Heart left ventricle (tissue), 16 donors: ENCODE data around the gene FAM98B. TPM values are rescaled to one million over a fixed set of nuclear protein-coding genes. Genes with fewer than 3 reads are reported as not detected.

ENCODE experiments used
- ATAC-seq, 4 donors: fragments of 200-7000 bp; cut with Tn5 transposase; one replicate each; pipeline ENCODE4 v1.9.1; 2020 to 2022; ENCODE audit warnings: moderate library complexity in 4 of 4, mild to moderate bottlenecking in 3 of 4, moderate number of reproducible peaks in 1 of 4
- DNase-seq, 5 donors: peaks; one replicate each; pipeline ENCODE4 v3.0.0-alpha.2; 2020
- H3K27ac ChIP-seq, 12 donors: fragments of 200-600 bp; sonication (generic) in 4 of 12; one replicate each; pipeline versions ENCODE4 v1.5.0 to v1.8.0; 2016 to 2022; ENCODE audit warnings: mild to moderate bottlenecking in 2 of 12
- H3K27me3 ChIP-seq, 9 donors: fragments of 200-600 bp; sonication (generic) in 2 of 9; one replicate each; pipeline versions ENCODE4 v1.5.1 to v1.8.0; 2016 to 2022; ENCODE audit warnings: mild to moderate bottlenecking in 3 of 9
- H3K36me3 ChIP-seq, 9 donors: fragments of 200-600 bp; sonication (generic) in 2 of 9; one replicate each; pipeline versions ENCODE4 v1.5.0 to v1.8.0; 2018 to 2022; ENCODE audit warnings: mild to moderate bottlenecking in 2 of 9
- H3K4me1 ChIP-seq, 12 donors: fragments of 200-600 bp; sonication (generic) in 4 of 12; one replicate each; pipeline versions ENCODE4 v1.5.0 to v1.8.0; 2016 to 2022; ENCODE audit warnings: mild to moderate bottlenecking in 3 of 12
- H3K4me3 ChIP-seq, 12 donors: fragments of 200-600 bp; sonication (generic) in 4 of 12; one replicate each; pipeline versions ENCODE4 v1.5.0 to v1.8.0; 2017 to 2022; ENCODE audit warnings: mild to moderate bottlenecking in 9 of 12, moderate library complexity in 4 of 12
- H3K9me3 ChIP-seq, 12 donors: fragments of 200-600 bp; sonication (generic) in 4 of 12; one replicate each; pipeline versions ENCODE4 v1.5.0 to v1.8.0; 2016 to 2022; ENCODE audit warnings: mild to moderate bottlenecking in 1 of 12
- POLR2A ChIP-seq, 2 donors: fragments of 450-650 bp; IDR thresholded peaks; one replicate each; pipeline ENCODE4 v1.6.1; 2017; ENCODE audit warnings: antibody characterized with exemption in 2 of 2, mild to moderate bottlenecking in 2 of 2, moderate library complexity in 2 of 2
- WGBS, 4 donors: extraction: QIAGEN DNeasy Blood & Tissue Kit in 2 of 4; methylation state at CpG; one replicate each; pipeline versions ENCODE4 v1.1.5 to v1.1.7; 2013 to 2018; 5-methylcytosine and 5-hydroxymethylcytosine counted together
- intact Hi-C, 10 donors: fragments of 100-400 bp; cut with DNase I; formaldehyde crosslinking; loops; one replicate each; pipeline versions ENCODE4 v1.11.1 to v1.14.2; 2022
- polyA plus RNA-seq, 2 donors: library from polyadenylated mRNA; stranded (reverse); fragments of 200-250 nt; gene quantifications; one replicate each; pipeline ENCODE4 v1.2.3, GENCODE V29; 2013
- total RNA-seq, 9 donors: library from RNA; depleted of rRNA in 2 of 9; stranded (reverse); fragments of >200 nt in 2 of 9; fragmentation: NEBNext Ultra II Directional in 3 of 9; extraction: Animal tissue kit (Norgen Biotek cat#: 25700) in 3 of 9; gene quantifications; one replicate each; pipeline versions ENCODE4 v1.1.0 to v1.2.4, GENCODE V29; 2016 to 2023
- TF ChIP-seq, protein P1 (sequence below), 12 donors: fragments of 200-600 bp; sonication (generic) in 4 of 12; IDR thresholded peaks; one replicate each; pipeline versions ENCODE4 v1.5.0 to v1.8.0; 2018 to 2022; ENCODE audit warnings: antibody characterized with exemption in 12 of 12, mild to moderate bottlenecking in 5 of 12
- donor health status: ischemic (EF 13 %, LVEDD 7.1; RV severe dilation, severe dysfunction).
- donor health status: healthy with polysubstance abuse.
- donor health status: DM: no; HTN: yes; CAD: no.
- donor health status: DM: no; HTN: no; CAD: no.
- donor health status: ischemic (EF 25% LVEDD 6.9; RV normal size, moderate dysfunction).
- donor health status: ischemic (EF 25% LVEDD 5.7; RV mildly dilated, moderate dysfunction).
- donor health status: healthy.
- donor health status: DM: yes; HTN: yes; CAD: no.
- donor health status: ischemic (EF 35%, LVEDD 5.7; RV mildly dilated, moderate dysfunction).
- donor health status: nonischemic (EF 11% LVEDD 7.7; RV severe dilation, severe dysfunction).
- donor health status: DM: yes; HTN: yes; CAD: no.
- donor health status: PGD.
- donor health status: ischemic (EF 29% LVEDD 5.4; RV normal size, mild dysfunction).
- donor health status: nonischemic (EF 23%, LVEDD 6.1; RV moderate dilation, normal function).

FAM98B gene
- total and polyA plus RNA-seq, 11 donors: 7.8 to 29.4 (median 21.2) TPM

DNA sequence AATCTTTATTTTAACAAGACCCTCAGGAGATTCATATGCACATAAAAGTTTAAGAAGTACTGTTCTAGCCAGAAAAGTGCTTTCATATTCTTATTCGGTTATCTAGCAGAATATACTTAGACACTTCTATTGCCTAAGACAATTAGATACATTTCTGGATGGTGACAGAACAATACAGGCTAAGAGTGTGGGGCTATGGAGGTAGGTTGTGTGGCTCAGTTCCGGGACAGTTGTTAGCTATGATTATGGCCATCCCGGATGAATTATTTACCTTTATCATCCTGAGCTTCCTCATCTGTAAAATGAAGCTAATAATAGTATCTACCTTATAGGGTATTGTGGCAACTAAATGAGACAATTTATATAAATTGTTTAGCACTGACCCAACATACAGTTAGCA lies 6.6 kb downstream of the FAM98B start:
- Histone ChIP-seq H3K9me3 (no peaks in the 10 kb centered on the region), H3K4me3 (no peak overlapping the region), H3K4me1 (peaks cover 0 to 22% (median 5%) of the 10 kb centered on the region in 12 donors), H3K27me3 (no peaks in the 10 kb centered on the region), H3K27ac (no peak overlapping the region), H3K36me3 (peaks cover 0 to 10% (median 0%) of the 10 kb centered on the region in 9 donors)
- DNase-seq: no peak
- no peak for ATAC-seq
- TF ChIP-seq POLR2A (IDR thresholded peaks at IDR 0.05): no peak
- TF ChIP-seq, protein P1, sequence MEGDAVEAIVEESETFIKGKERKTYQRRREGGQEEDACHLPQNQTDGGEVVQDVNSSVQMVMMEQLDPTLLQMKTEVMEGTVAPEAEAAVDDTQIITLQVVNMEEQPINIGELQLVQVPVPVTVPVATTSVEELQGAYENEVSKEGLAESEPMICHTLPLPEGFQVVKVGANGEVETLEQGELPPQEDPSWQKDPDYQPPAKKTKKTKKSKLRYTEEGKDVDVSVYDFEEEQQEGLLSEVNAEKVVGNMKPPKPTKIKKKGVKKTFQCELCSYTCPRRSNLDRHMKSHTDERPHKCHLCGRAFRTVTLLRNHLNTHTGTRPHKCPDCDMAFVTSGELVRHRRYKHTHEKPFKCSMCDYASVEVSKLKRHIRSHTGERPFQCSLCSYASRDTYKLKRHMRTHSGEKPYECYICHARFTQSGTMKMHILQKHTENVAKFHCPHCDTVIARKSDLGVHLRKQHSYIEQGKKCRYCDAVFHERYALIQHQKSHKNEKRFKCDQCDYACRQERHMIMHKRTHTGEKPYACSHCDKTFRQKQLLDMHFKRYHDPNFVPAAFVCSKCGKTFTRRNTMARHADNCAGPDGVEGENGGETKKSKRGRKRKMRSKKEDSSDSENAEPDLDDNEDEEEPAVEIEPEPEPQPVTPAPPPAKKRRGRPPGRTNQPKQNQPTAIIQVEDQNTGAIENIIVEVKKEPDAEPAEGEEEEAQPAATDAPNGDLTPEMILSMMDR (IDR thresholded peaks at IDR 0.05): no peak
- WGBS, 4 donors: 83 to 93% (median 87%) methylated on average over 3 of the region's 3 CpGs
- intact Hi-C loops: no loop called here

DNA sequence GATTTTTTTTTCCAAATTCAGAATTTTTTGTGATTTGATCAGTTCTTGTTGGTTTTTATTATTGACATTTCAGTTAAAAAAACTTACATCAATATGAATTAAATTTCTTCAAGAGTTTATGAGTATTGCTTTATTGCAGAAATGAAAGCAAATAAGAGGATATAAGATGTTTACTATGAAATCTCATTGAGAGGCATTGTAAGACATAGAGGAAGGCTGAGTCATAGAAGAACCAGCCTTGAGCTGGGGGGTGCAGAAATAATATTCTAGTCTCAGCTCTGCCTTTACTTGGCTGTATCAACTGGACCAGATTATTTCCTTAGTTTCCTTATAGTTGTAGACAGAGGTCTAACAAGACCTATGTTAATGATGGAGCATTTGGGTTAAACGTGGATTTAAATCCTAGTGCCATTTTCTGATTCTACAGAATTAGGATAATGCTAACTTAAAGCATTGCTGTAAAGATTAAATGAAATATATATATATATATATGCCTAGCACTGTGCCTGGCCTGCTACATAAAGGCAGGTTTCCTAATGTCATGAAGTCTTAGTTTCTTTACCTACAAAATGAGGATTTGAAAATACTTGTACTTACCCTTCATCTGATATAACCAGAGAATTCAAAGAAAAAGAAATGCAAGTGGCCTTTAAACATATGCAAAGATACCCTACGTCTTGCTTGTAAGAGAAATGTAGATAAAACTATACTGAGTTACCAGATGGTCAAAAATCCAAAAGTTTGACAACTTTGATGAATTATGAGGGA lies 7.3 kb downstream of the FAM98B start:
- no peak overlapping the region for H3K4me3 ChIP-seq
- TF ChIP-seq POLR2A (IDR thresholded peaks at IDR 0.05): no peak
- TF ChIP-seq, protein P1 (IDR thresholded peaks at IDR 0.05): no peak
- H3K27ac ChIP-seq: no peak overlapping the region
- no peaks in the 10 kb centered on the region for H3K9me3 ChIP-seq
- ATAC-seq: no peak
- intact Hi-C loops: no loop called here
- 94 to 97% (median 95%) methylated on average over 2 of the region's 2 CpGs for WGBS, 4 donors
- peaks cover 0 to 13% (median 0%) of the 10 kb centered on the region in 9 donors for H3K36me3 ChIP-seq
- H3K27me3 ChIP-seq: no peaks in the 10 kb centered on the region
- DNase-seq: no peak
- H3K4me1 ChIP-seq: peaks cover 0 to 17% (median 0%) of the 10 kb centered on the region in 12 donors

DNA sequence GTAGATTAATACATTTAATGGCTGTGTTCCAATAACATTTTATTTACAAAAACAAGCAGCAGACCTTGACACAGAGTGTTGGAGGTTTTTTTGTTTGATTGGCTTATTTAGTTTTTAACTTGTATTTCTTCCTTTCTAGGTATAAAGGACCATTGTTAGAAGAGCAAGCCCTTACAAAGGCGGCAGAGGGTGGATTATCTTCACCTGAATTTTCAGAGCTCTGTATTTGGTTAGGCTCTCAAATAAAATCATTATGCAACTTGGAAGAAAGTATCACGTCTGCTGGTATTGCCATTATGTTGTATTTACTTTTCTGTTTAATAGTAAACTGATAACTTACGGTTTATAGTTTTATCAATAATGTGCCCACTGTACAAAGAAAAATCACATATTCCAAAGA lies 10.0 kb downstream of the FAM98B start:
- intact Hi-C loops: no loop called here

DNA sequence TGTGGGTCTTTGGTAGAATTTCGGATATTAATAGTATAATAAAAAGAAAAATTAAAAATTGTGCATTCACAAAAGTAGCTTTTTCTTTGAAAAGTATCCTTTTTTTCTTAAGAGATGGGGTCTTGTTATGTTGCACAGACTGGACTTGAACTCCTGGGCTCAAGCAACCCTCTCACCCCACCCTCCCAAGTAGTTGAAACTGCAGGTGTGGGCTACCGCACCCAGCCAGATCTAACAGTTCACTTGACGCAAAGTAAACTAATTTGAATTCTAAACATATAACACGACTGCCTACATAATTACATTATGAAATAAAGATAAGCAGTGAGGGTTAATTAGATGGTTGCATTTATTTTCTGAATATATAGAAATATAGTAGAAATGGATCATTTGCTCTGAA lies 10.7 kb downstream of the FAM98B start:
- TF ChIP-seq, protein P1 (IDR thresholded peaks at IDR 0.05): no peak
- TF ChIP-seq POLR2A (IDR thresholded peaks at IDR 0.05): no peak
- DNase-seq: no peak

More for the DNA sequence above, 10.0 kb downstream of the FAM98B start:
- Histone ChIP-seq H3K9me3 (no peaks in the 10 kb centered on the region), H3K4me1 (peaks cover 0 to 17% (median 0%) of the 10 kb centered on the region in 12 donors), H3K4me3 (no peak overlapping the region), H3K27ac (no peak overlapping the region), H3K27me3 (no peaks in the 10 kb centered on the region), H3K36me3 (peaks cover 0 to 30% (median 7%) of the 10 kb centered on the region in 9 donors)
- no peak for DNase-seq
- WGBS, 4 donors: 93 to 95% (median 94%) methylated on average over 3 of the region's 3 CpGs
- no peak for ATAC-seq
- TF ChIP-seq POLR2A (IDR thresholded peaks at IDR 0.05): no peak
- TF ChIP-seq, protein P1 (IDR thresholded peaks at IDR 0.05): no peak

More for the DNA sequence above, 10.7 kb downstream of the FAM98B start:
- peaks cover 0 to 17% (median 0%) of the 10 kb centered on the region in 12 donors for H3K4me1 ChIP-seq
- no peaks in the 10 kb centered on the region for H3K9me3 ChIP-seq
- 69 to 91% (median 75%) methylated on average over 4 of the region's 4 CpGs for WGBS, 4 donors
- H3K36me3 ChIP-seq: peaks cover 0 to 37% (median 7%) of the 10 kb centered on the region in 9 donors
- H3K27ac ChIP-seq: no peak overlapping the region
- H3K27me3 ChIP-seq: no peaks in the 10 kb centered on the region
- H3K4me3 ChIP-seq: no peak overlapping the region
- ATAC-seq: no peak
- intact Hi-C loops: no loop called here
